Testis (tissue), 2 donors: ENCODE results near the gene PTPRK.

Experiments used
- POLR2A ChIP-seq: fragments of 450-650 bp; IDR thresholded peaks from one replicate; pipeline ENCODE4 v1.6.1; 2017; ENCODE audit warnings: antibody characterized with exemption, mild to moderate bottlenecking, moderate library complexity
- TF ChIP-seq, protein P1 (sequence below), 3 experiments: fragments of 450-650 bp in 2 of 3; fragments of 200-600 bp in 1 of 3; sonication (generic) in 1 of 3; IDR thresholded peaks; one replicate each; pipeline ENCODE4 v1.5.1; 2016 to 2019; ENCODE audit warnings: antibody characterized with exemption in 3 of 3, mild to moderate bottlenecking in 2 of 3, moderate library complexity in 1 of 3

DNA sequence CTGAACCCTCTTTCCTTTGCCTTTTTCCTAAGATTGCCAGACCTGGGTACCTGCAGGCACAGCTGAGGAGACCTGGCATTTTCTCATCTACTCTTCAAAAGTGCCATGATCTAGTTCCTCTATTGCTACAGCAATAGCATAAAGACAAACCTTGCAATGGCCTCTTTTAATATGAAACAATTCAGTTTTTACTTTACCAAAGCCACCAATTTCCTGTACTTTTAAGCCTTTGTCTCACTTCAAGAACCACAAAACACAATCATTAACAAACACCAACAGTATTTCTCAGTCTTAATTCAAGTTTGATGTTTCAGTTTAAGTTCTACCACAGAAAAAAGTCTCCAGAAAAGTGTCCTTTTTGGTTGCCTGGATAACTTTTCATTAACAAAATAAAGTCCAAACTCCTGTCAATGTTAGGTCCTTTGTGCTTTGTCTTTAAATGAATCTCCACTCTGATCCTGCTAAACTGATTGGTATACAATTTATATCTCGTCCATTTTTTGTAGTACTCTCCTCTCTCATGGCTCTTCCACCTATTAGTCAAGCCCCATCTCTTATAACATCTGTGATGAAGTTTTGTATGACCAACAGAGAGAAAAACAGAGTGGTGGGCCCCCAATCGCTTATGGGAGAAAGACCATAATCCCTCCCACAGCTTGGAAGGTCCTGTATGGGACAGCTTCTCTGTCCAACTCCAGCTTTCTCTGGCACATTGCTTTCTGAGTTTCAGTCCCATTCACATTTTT, 569.1 kb downstream of the PTPRK start:
- TF ChIP-seq, protein P1, sequence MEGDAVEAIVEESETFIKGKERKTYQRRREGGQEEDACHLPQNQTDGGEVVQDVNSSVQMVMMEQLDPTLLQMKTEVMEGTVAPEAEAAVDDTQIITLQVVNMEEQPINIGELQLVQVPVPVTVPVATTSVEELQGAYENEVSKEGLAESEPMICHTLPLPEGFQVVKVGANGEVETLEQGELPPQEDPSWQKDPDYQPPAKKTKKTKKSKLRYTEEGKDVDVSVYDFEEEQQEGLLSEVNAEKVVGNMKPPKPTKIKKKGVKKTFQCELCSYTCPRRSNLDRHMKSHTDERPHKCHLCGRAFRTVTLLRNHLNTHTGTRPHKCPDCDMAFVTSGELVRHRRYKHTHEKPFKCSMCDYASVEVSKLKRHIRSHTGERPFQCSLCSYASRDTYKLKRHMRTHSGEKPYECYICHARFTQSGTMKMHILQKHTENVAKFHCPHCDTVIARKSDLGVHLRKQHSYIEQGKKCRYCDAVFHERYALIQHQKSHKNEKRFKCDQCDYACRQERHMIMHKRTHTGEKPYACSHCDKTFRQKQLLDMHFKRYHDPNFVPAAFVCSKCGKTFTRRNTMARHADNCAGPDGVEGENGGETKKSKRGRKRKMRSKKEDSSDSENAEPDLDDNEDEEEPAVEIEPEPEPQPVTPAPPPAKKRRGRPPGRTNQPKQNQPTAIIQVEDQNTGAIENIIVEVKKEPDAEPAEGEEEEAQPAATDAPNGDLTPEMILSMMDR (IDR thresholded peaks at IDR 0.05), result no peak
- no peak for TF ChIP-seq POLR2A
